ENCODE data around the gene DMD.

DMD gene

DNA sequence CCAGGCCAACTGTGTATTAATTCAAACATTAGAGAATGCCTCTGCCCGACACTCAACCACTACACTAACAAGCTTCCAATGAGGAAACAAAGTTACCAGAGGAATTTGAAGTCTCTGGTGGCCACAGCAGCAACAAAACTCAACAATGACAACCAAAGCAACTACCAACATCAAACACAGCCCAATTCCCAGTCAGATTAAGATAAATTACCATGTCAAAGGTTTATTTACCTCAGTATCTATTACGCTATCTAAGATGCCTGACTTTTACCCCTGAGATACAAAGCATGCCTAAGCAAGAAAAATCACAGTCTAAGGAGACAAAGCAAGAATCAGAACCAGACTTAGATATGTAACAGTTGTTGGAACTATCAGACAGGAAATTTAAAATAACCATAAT, 1909.4 kb downstream of the DMD start:
- H3K36me3 Mint-ChIP-seq = no peaks in the 10 kb centered on the region
- no peak for ATAC-seq
- no peaks in the 10 kb centered on the region for H3K4me1 Mint-ChIP-seq
- no peaks in the 10 kb centered on the region for H3K27me3 Mint-ChIP-seq
- no peaks in the 10 kb centered on the region for H3K9me3 Mint-ChIP-seq
- no peak overlapping the region for H3K27ac Mint-ChIP-seq
- H3K4me3 Mint-ChIP-seq = no peak overlapping the region

DNA sequence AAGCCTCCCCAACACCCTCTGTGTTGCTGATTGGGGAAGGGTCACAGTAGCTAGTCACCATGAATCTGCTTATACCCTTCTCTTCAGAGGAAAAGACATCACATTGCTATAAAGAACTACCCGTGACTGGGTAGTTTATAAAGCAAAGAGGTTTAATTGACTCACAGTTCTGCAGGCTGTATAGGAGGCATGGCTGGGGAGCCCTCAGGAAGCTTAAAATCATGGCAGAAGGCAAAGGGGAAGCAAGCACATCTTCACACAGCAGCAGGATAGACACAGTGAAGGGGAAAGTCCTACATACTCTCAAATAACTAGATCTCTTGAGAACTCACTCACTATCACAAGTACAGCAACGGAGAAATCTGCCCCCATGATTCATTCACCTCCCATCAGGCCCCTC, 1910.1 kb downstream of the DMD start:
- Mint-ChIP-seq H3K27me3 (no peaks in the 10 kb centered on the region), H3K4me1 (no peaks in the 10 kb centered on the region), H3K9me3 (no peaks in the 10 kb centered on the region), H3K36me3 (no peaks in the 10 kb centered on the region), H3K27ac (no peak overlapping the region), H3K4me3 (no peak overlapping the region)
- ATAC-seq = no peak

- ATAC-seq = no peak
- H3K27ac Mint-ChIP-seq = no peak overlapping the region
- H3K4me3 Mint-ChIP-seq = no peak overlapping the region
- H3K9me3 Mint-ChIP-seq = no peaks in the 10 kb centered on the region
- no peaks in the 10 kb centered on the region for H3K27me3 Mint-ChIP-seq
- no peaks in the 10 kb centered on the region for H3K4me1 Mint-ChIP-seq
- H3K36me3 Mint-ChIP-seq = no peaks in the 10 kb centered on the region
Measured at GRCh38 chrX:31298916-31299315, 1912.4 kb downstream of the DMD start.

- ATAC-seq = no peak
- no peak overlapping the region for H3K27ac Mint-ChIP-seq
- no peaks in the 10 kb centered on the region for H3K4me1 Mint-ChIP-seq
- no peaks in the 10 kb centered on the region for H3K9me3 Mint-ChIP-seq
- H3K36me3 Mint-ChIP-seq = no peaks in the 10 kb centered on the region
- no peak overlapping the region for H3K4me3 Mint-ChIP-seq
- H3K27me3 Mint-ChIP-seq = no peaks in the 10 kb centered on the region
Measured at GRCh38 chrX:31297881-31298280, 1913.5 kb downstream of the DMD start.

DNA sequence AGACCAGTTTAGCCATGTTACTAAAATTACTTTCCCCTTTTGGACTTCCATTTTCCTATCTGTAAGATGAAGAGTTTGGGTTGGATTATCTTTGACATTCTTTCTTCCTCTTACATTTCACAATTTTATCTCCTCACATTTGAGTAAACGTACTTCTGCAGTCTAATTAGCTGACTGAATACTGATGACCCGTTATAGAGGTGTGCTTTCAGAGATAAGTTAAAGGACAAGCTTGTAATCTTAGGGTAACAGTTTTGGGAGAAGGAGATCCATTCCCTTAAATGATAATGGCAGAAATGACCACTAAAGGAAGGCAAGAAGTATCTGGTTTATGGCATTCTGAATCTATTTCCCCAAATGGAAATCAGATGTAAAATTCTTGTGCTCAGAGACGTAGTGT, 1916.9 kb downstream of the DMD start:
- ATAC-seq = no peak
- H3K4me1 Mint-ChIP-seq = no peaks in the 10 kb centered on the region
- H3K4me3 Mint-ChIP-seq = no peak overlapping the region
- H3K9me3 Mint-ChIP-seq = no peaks in the 10 kb centered on the region
- H3K27me3 Mint-ChIP-seq = no peaks in the 10 kb centered on the region
- H3K27ac Mint-ChIP-seq = no peak overlapping the region
- H3K36me3 Mint-ChIP-seq = no peaks in the 10 kb centered on the region

- ATAC-seq = peak; percentile 48
- Mint-ChIP-seq H3K36me3 (no peaks in the 10 kb centered on the region), H3K9me3 (no peaks in the 10 kb centered on the region), H3K27me3 (no peaks in the 10 kb centered on the region), H3K4me3 (no peak overlapping the region), H3K4me1 (no peaks in the 10 kb centered on the region), H3K27ac (no peak overlapping the region)
Measured at GRCh38 chrX:31293409-31293808, 1917.9 kb downstream of the DMD start.

DNA sequence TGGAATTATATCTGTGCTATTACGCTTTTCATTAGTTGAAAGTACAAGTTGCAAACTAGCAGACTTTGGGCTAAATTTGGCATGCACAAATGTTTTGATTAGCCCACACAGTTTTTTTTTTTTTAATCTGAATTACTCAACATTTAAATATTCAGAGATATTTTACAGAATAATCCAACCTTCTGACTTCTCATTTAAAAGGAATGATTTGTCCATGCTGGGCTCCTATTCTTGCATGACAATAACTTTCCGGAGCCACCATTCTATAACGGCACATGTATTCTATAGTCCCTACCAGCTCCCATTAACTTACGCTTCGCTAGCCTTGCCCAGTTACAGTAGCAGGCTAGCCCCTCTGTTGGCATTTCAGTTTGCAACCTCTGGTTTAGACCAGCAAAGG, 1920.2 kb downstream of the DMD start:
- H3K27ac Mint-ChIP-seq = no peak overlapping the region
- no peaks in the 10 kb centered on the region for H3K4me1 Mint-ChIP-seq
- no peak overlapping the region for H3K4me3 Mint-ChIP-seq
- no peaks in the 10 kb centered on the region for H3K9me3 Mint-ChIP-seq
- no peaks in the 10 kb centered on the region for H3K27me3 Mint-ChIP-seq
- no peak for ATAC-seq
- H3K36me3 Mint-ChIP-seq = no peaks in the 10 kb centered on the region

DNA sequence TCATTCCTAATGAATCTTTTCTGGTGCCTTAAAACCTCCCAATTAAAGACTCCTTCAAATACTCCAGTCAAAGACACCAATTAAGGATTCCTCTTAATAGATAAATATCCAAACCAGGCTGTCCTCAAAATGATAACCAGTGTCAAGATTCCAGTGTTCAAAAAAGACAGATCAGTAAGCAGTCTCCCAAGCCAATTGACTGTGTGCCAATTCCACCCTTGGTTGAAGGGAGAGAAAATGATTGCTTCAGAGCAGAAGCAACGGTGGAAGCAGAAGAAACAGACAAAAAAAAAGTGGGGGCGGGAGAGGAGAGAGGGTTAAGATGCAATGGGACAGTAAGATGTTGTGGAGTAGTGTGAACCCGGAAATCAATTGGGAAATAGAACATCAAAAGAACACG, 1923.5 kb downstream of the DMD start:
- no peak for ATAC-seq
- no peaks in the 10 kb centered on the region for H3K4me1 Mint-ChIP-seq
- H3K4me3 Mint-ChIP-seq = no peak overlapping the region
- no peaks in the 10 kb centered on the region for H3K9me3 Mint-ChIP-seq
- no peak overlapping the region for H3K27ac Mint-ChIP-seq
- no peaks in the 10 kb centered on the region for H3K27me3 Mint-ChIP-seq
- no peaks in the 10 kb centered on the region for H3K36me3 Mint-ChIP-seq

DNA sequence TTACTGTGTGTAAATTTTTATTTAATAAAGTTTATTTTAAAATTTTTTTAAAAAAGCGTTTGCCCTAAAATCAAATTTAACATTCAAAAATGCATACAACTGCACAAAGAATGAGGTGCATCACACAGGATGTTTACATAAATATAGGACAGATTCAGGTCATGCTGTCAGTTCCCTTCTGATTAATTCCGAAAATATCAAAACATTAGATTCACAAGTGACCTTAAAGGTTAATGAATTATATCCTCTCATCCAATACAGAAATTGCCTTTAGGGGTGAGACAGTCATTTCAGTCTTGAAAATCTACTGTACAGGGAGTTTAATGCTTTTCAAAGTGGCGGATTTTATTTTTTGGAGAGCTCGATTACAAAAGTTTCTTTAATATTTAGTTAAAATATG, 1930.8 kb downstream of the DMD start:
- no peaks in the 10 kb centered on the region for H3K9me3 Mint-ChIP-seq
- no peaks in the 10 kb centered on the region for H3K36me3 Mint-ChIP-seq
- H3K27ac Mint-ChIP-seq = no peak overlapping the region
- no peak overlapping the region for H3K4me3 Mint-ChIP-seq
- no peaks in the 10 kb centered on the region for H3K27me3 Mint-ChIP-seq
- ATAC-seq = no peak
- H3K4me1 Mint-ChIP-seq = no peaks in the 10 kb centered on the region

DNA sequence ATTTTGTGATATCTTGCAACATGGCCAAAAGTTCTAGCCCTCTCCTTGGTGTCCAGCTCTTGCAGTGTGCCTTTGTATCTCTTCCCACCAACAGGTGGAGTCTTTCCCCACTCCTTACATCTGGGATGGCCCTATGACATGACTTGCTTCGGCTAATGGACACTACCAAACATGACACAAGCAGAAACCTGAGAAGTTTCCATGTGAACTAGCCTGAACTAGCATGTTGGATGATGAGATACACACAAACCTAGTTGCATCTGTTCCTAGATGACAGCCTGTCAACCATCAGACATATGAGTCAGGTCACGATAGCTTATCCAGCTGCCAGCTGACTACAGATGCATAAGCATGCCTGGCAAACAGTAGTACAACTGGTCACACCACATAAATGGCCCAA, 1932.0 kb downstream of the DMD start:
- no peak for ATAC-seq
- H3K4me1 Mint-ChIP-seq = no peaks in the 10 kb centered on the region

DNA sequence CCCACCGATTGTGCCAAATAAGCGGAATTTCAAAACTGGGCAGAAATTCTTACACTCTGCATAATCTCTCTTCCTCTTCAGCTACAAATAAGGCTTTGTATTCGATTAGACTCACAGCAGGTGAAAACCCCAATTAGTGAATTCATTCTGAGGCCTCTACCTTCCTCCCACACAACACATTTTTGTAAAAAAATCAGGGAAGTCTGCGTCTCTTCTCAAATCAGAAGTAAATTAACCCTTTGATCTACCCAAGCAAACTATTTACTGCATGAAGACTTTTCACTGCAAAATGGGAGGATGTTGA, 1938.9 kb downstream of the DMD start:
- peaks cover 5% of the 10 kb centered on the region for H3K4me1 Mint-ChIP-seq
- no peaks in the 10 kb centered on the region for H3K27me3 Mint-ChIP-seq
- H3K4me3 Mint-ChIP-seq = no peak overlapping the region

More for the DNA sequence above, 1932.0 kb downstream of the DMD start:
- H3K27me3 Mint-ChIP-seq = no peaks in the 10 kb centered on the region
- no peak overlapping the region for H3K27ac Mint-ChIP-seq
- H3K4me3 Mint-ChIP-seq = no peak overlapping the region
- H3K9me3 Mint-ChIP-seq = no peaks in the 10 kb centered on the region
- H3K36me3 Mint-ChIP-seq = no peaks in the 10 kb centered on the region

DNA sequence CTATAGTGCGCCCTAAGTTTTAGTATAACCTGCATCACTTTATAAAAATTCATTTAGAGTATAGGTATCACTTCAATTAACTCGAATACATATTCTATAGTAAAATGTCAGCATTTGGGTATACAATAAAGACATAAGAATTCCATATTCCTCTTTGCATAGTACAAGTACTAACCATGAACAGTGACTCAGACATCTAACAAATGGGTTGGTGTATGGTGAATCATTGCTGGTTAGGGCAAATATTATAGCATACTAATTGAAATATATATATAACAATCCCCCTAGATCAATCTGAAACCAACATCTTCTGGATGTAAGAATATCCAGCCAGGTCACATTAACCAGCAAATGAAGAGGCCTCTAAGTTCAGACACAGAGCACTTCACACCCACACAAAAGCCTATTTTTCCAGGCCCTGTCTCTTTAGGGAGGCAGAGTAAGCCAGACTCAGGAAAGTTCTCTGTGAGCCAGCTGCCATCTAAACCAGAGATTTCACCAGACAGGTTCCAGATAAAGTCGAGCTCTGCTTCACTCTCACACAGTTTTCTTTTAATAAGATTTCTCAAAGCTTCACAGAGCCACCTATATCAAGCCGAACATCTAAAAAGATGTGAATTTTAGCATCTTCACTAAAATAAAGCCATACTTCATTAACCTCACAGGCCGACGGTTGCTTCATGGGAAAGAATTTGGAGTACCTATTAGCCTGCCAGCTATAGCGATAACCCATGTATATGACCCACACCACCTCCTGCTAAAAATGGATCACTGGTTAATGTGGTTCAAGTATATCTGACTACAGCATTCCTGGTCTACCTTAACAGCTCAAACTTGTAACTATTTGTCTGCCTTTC, 1939.5 kb downstream of the DMD start:
- Mint-ChIP-seq H3K9me3 (no peaks in the 10 kb centered on the region), H3K27me3 (no peaks in the 10 kb centered on the region), H3K36me3 (no peaks in the 10 kb centered on the region), H3K4me3 (no peak overlapping the region), H3K27ac (no peak overlapping the region), H3K4me1 (peaks cover 5% of the 10 kb centered on the region)
- ATAC-seq = no peak

More for the DNA sequence above, 1938.9 kb downstream of the DMD start:
- H3K9me3 Mint-ChIP-seq = no peaks in the 10 kb centered on the region
- no peak overlapping the region for H3K27ac Mint-ChIP-seq
- no peak for ATAC-seq
- no peaks in the 10 kb centered on the region for H3K36me3 Mint-ChIP-seq

DNA sequence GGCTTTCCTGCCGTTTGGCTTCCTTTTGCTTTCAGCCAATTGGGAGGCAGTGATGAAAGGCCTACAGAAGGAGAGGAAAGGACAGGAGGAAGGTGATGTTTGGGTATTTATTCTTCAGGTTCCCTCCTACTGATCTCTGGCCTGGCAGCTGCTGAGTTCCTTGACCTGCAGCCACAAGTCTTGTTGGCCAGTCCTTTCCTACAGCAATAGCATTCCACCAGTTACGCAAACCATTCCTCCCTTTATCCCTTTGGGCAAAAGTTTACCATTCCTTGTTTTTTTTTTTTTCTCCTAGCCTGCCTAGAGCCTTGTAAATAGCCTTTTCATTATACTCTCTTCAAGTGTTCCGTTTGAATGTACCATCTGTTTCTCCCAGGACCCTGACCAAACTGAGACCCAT, 1941.4 kb downstream of the DMD start:
- no peak overlapping the region for H3K27ac Mint-ChIP-seq
- H3K4me1 Mint-ChIP-seq = peaks cover 5% of the 10 kb centered on the region
- no peaks in the 10 kb centered on the region for H3K36me3 Mint-ChIP-seq
- no peak overlapping the region for H3K4me3 Mint-ChIP-seq
- H3K9me3 Mint-ChIP-seq = no peaks in the 10 kb centered on the region
- H3K27me3 Mint-ChIP-seq = no peaks in the 10 kb centered on the region
- no peak for ATAC-seq

GRCh38 chrX:31268359-31268758, 1943.0 kb downstream of the DMD start:
- no peaks in the 10 kb centered on the region for H3K9me3 Mint-ChIP-seq
- H3K27ac Mint-ChIP-seq = no peak overlapping the region
- no peaks in the 10 kb centered on the region for H3K27me3 Mint-ChIP-seq
- H3K36me3 Mint-ChIP-seq = no peaks in the 10 kb centered on the region
- H3K4me3 Mint-ChIP-seq = no peak overlapping the region
- H3K4me1 Mint-ChIP-seq = peaks cover 12% of the 10 kb centered on the region
- no peak for ATAC-seq

- Mint-ChIP-seq H3K36me3 (peaks cover 5% of the 10 kb centered on the region), H3K27me3 (no peaks in the 10 kb centered on the region), H3K27ac (peak overlapping the region; percentile 82), H3K4me1 (peaks cover 6% of the 10 kb centered on the region), H3K9me3 (no peaks in the 10 kb centered on the region), H3K4me3 (peak overlapping the region; percentile 80)
- peak; percentile 91 for ATAC-seq
Measured at GRCh38 chrX:31266203-31267076, 1944.9 kb downstream of the DMD start.

DNA sequence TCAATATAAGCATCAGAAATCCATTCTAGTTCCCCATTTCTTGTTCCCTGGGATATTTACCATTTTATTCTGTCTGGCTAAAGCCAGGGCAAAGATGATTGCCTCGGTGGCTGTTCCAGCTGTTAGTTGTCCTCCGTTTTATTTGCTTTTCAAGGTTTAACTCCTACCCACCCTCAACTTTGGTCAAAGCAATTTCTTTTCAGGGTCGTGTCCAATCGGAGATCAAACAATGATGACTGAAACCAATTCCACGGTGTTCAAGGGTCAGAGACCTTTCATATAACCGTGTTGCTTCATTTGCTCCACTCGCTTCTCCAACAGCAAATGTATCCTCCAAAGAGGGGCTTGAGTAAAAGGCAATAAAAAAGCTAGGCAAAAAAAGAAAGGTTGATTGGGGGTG, 1946.0 kb downstream of the DMD start:
- H3K27ac Mint-ChIP-seq = no peak overlapping the region
- ATAC-seq = no peak
- peak overlapping the region; percentile 41 for H3K4me3 Mint-ChIP-seq

More for the DNA sequence above, 1946.0 kb downstream of the DMD start:
- Mint-ChIP-seq H3K4me1 (peaks cover 6% of the 10 kb centered on the region), H3K9me3 (no peaks in the 10 kb centered on the region), H3K27me3 (no peaks in the 10 kb centered on the region), H3K36me3 (peaks cover 5% of the 10 kb centered on the region)
